Measurements from ENCODE around the gene SORCS3. TPM values are rescaled to one million over a fixed set of nuclear protein-coding genes. Genes with fewer than 3 reads are reported as not detected.

SORCS3 gene
- total RNA-seq, 6 experiments from 2014 or later, result not detected

DNA sequence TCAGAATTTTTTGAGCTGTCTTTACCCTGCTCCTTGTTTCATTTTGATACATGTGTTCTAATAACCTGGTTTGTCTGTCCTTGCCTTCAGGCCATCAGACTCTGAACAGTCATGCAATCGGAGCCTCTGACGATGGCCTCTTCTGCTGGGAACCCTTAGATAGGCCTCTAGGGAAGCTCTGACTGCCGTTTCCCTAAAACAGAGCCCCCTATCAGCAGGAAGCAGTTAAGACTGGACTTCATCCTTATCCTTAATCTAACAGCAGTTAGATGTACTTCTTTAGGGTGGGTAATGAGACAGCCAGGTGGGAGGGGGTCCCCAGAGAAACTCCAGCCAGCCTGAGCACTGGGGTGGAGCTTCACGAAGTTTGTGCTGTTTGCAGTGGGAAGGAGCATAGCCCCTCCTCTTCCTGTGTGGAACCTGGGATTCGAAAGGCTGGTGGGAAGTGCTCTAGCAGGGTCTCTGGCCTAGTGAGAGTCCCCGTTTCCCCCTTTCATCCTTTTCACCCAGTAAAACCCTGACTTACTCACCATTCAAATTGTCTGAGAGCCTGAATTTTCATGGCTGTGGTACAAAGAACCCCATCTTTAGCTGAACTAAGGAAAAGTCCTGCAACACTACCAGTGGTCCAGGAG is 28.4 kb upstream of the SORCS3 start:
- Histone ChIP-seq H3K36me3 (no peaks in the 10 kb centered on the region), H3K9me3 (no peaks in the 10 kb centered on the region), H3K4me3 (no peak overlapping the region), H3K27me3 (no peaks in the 10 kb centered on the region), H3K4me1 (no peaks in the 10 kb centered on the region), H3K27ac (no peak overlapping the region)
- 24% methylated on average over 5 of the region's 6 CpGs for WGBS (ENCODE audit: insufficient coverage, low coverage, low lambda C conversion rate, missing lambda C conversion rate)
- intact Hi-C loops (cut with DNase I), result no loop called here
- DNase-seq, result no peak
- no peak for TF ChIP-seq POLR2A (IDR thresholded peaks at IDR 0.05)
- TF ChIP-seq, protein P1, sequence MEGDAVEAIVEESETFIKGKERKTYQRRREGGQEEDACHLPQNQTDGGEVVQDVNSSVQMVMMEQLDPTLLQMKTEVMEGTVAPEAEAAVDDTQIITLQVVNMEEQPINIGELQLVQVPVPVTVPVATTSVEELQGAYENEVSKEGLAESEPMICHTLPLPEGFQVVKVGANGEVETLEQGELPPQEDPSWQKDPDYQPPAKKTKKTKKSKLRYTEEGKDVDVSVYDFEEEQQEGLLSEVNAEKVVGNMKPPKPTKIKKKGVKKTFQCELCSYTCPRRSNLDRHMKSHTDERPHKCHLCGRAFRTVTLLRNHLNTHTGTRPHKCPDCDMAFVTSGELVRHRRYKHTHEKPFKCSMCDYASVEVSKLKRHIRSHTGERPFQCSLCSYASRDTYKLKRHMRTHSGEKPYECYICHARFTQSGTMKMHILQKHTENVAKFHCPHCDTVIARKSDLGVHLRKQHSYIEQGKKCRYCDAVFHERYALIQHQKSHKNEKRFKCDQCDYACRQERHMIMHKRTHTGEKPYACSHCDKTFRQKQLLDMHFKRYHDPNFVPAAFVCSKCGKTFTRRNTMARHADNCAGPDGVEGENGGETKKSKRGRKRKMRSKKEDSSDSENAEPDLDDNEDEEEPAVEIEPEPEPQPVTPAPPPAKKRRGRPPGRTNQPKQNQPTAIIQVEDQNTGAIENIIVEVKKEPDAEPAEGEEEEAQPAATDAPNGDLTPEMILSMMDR (IDR thresholded peaks at IDR 0.05), result no peak
- no peak for ATAC-seq

DNA sequence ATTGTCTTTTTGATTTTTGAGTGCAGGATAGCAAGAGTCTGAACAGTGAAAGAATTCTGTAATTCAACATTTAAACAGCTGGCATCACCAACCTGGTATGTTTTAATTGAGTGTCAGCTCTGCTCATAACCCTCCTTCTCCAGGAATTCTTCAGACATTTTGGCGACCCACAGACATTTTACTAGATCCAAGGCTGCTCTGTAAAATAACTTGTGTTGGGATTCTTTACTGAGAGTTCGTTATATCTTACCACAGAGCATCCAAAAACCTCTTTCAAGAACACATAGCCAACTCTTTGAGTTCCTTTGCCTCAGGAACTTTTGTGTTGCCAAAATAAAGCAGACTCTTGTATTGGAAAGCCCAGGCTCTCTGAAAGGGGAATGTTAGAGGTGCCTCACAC is 27.7 kb upstream of the SORCS3 start:
- no peak for TF ChIP-seq POLR2A (IDR thresholded peaks at IDR 0.05)
- TF ChIP-seq, protein P1 (IDR thresholded peaks at IDR 0.05), result no peak
- DNase-seq (no peak), ATAC-seq (no peak)
- Histone ChIP-seq H3K4me3 (no peak overlapping the region), H3K9me3 (no peaks in the 10 kb centered on the region), H3K36me3 (no peaks in the 10 kb centered on the region), H3K27ac (no peak overlapping the region), H3K27me3 (no peaks in the 10 kb centered on the region), H3K4me1 (no peaks in the 10 kb centered on the region)
- 61% methylated on average over 2 of the region's 2 CpGs for WGBS (ENCODE audit: insufficient coverage, low coverage, low lambda C conversion rate, missing lambda C conversion rate)
- intact Hi-C loops (cut with DNase I), result no loop called here

DNA sequence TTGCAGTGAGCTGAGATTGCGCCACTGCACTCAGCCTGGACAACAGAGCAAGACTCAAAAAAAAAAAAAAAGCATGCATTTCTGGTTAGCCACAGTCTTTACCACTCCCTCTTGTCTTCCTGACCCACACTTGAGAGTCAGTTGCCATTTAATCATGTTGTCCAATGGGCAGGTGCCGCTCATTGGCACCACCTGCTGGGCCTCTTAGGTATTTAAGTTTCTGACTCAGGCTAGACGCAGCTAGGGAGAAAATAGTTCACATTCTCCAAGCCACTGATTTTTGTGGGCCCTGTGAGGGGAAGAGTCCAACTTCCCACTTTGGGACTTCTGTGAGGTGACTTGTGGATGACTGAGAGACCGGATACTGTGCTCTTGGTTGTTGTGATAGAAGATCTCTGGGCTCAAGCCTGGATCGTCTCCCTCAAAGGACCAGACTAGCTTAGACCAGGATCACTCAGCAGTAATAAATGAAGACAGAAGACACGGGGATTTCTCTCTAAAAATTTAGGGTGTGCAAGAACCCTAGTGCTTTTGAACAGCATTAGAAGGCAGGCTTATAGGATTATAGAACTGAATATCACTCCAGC is 26.8 kb upstream of the SORCS3 start:
- H3K36me3 ChIP-seq, result no peaks in the 10 kb centered on the region
- WGBS (ENCODE audit: insufficient coverage, low coverage, low lambda C conversion rate, missing lambda C conversion rate), result 35% methylated on average over 5 of the region's 6 CpGs
- H3K27me3 ChIP-seq, result no peaks in the 10 kb centered on the region
- H3K9me3 ChIP-seq, result no peaks in the 10 kb centered on the region
- intact Hi-C loops (cut with DNase I), result no loop called here
- TF ChIP-seq, protein P1 (IDR thresholded peaks at IDR 0.05), result peak; percentile 34 to 53 (median 48)
- no peak for TF ChIP-seq POLR2A (IDR thresholded peaks at IDR 0.05)
- no peak overlapping the region for H3K4me3 ChIP-seq
- ATAC-seq, result peak; percentile 42 to 65 (median 58)
- no peak for DNase-seq
- no peaks in the 10 kb centered on the region for H3K4me1 ChIP-seq
- H3K27ac ChIP-seq, result no peak overlapping the region

DNA sequence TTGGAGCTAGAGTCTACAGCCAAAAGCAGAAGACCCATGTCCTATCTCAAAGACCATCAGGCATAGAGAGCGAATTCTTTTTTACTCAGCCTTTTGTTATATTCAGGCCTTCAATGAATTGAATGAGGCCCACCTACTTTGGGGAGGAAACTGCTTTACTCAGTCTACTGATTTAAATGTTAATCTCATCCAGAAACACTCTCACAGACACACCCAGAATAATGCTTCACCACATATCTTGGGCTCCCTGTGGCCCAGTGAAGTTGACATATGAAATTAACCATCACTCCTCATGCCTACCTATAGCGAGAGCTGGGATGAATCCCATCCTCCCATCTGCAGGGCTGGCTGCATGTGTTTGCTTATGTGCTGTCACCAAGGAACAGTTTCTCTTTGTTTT is 26.0 kb upstream of the SORCS3 start:
- H3K4me1 ChIP-seq, result no peaks in the 10 kb centered on the region
- H3K36me3 ChIP-seq, result no peaks in the 10 kb centered on the region
- no peak for ATAC-seq
- no peaks in the 10 kb centered on the region for H3K9me3 ChIP-seq
- TF ChIP-seq POLR2A (IDR thresholded peaks at IDR 0.05), result no peak
- TF ChIP-seq, protein P1 (IDR thresholded peaks at IDR 0.05), result no peak
- H3K27me3 ChIP-seq, result no peaks in the 10 kb centered on the region
- intact Hi-C loops (cut with DNase I), result no loop called here
- WGBS (ENCODE audit: insufficient coverage, low coverage, low lambda C conversion rate, missing lambda C conversion rate), result 51% methylated on average over 2 of the region's 2 CpGs
- no peak for DNase-seq
- H3K4me3 ChIP-seq, result no peak overlapping the region
- no peak overlapping the region for H3K27ac ChIP-seq

Data from right lobe of liver (tissue), 6 donors.